ENCODE measurements around the gene EMILIN2.

GRCh38 chr18:2893676-2894075 lies 46.9 kb downstream of the EMILIN2 start:
- TF ChIP-seq POLR2AphosphoS5 (IDR thresholded peaks at IDR 0.05; ENCODE audit: low read depth): no peak
- TF ChIP-seq CTCF (IDR thresholded peaks at IDR 0.05; ENCODE audit: insufficient read depth, low read length): no peak
- TF ChIP-seq SPI1 (IDR thresholded peaks at IDR 0.05; ENCODE audit: borderline replicate concordance, low read depth): no peak
- no peak for TF ChIP-seq GABPA (IDR thresholded peaks at IDR 0.05; ENCODE audit: low read depth)

Measured in HL-60 (cell line).